Right atrium auricular region (tissue), 2 donors: ENCODE data around the gene TPRG1. TPM values are rescaled to one million over a fixed set of nuclear protein-coding genes. Genes with fewer than 3 reads are reported as not detected.

ENCODE experiments used
- DNase-seq: peaks from one replicate; pipeline ENCODE4 v3.0.0-alpha.2; 2019; ENCODE audit warnings: low spot score
- H3K27ac ChIP-seq, 2 donors: fragments of 200-600 bp; sonication (generic); 1 replicate in 1 of 2; 2 replicates in 1 of 2; pipeline ENCODE4 v1.5.1; 2016 to 2019
- H3K27me3 ChIP-seq, 2 donors: fragments of 200-600 bp; sonication (generic); one replicate each; pipeline versions ENCODE4 v1.5.1 to v1.6.0; 2017 to 2019
- H3K36me3 ChIP-seq: fragments of 200-600 bp; sonication (generic); one replicate; pipeline ENCODE4 v1.5.1; 2016
- H3K4me1 ChIP-seq, 2 donors: fragments of 200-600 bp; sonication (generic); one replicate each; pipeline versions ENCODE4 v1.5.1 to v1.6.0; 2017 to 2019
- H3K4me3 ChIP-seq, 2 donors: fragments of 200-600 bp; sonication (generic); 1 replicate in 1 of 2; 2 replicates in 1 of 2; pipeline ENCODE4 v1.5.1; 2017 to 2019; ENCODE audit warnings: mild to moderate bottlenecking in 1 of 2, moderate library complexity in 1 of 2
- H3K9me3 ChIP-seq, 2 donors: fragments of 200-600 bp; sonication (generic); one replicate each; pipeline ENCODE4 v1.5.1; 2019
- CTCF ChIP-seq, 2 donors: fragments of 200-600 bp; sonication (generic); IDR thresholded peaks; one replicate each; pipeline ENCODE4 v1.5.1; 2019; ENCODE audit warnings: antibody characterized with exemption in 2 of 2
- total RNA-seq, 2 donors: library from RNA; depleted of rRNA; stranded (reverse); fragments of >200 nt; gene quantifications; one replicate each; pipeline ENCODE4 v1.1.0, GENCODE V29; 2016

The TPRG1 gene
- total RNA-seq, 2 donors from 2014 or later, result 0.41 to 2.1 TPM

DNA sequence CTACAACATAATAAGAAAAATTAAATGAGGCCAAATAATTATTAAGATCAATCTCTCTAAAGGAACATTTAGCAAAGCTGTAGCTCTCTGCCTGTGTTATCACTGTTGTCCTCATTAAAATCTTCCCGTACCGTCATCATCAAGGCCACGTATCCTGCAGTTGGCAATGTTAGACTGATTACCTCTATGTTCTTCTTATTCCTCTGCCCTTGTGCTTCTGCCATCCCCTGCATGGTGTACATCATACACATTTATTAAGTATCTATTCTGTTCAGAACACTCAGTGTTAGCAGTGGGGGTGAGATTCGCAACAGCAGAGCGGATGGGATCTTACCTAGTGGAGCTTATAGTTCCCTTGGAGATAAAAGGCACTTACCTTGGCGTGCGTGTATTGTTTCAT, 12.8 kb downstream of the TPRG1 start:
- Histone ChIP-seq H3K27me3 (no peaks in the 10 kb centered on the region), H3K27ac (no peak overlapping the region), H3K4me3 (no peak overlapping the region), H3K4me1 (no peaks in the 10 kb centered on the region), H3K36me3 (no peaks in the 10 kb centered on the region), H3K9me3 (peaks cover 0 to 7% of the 10 kb centered on the region in 2 donors)
- no peak for TF ChIP-seq CTCF (IDR thresholded peaks at IDR 0.05)
- no peak for DNase-seq

- Histone ChIP-seq H3K27me3 (no peaks in the 10 kb centered on the region), H3K4me1 (no peaks in the 10 kb centered on the region), H3K9me3 (peaks cover 0 to 7% of the 10 kb centered on the region in 2 donors), H3K4me3 (no peak overlapping the region), H3K36me3 (no peaks in the 10 kb centered on the region), H3K27ac (peak overlapping the region; percentile 43 to 74)
- DNase-seq, result peak; percentile 73
- TF ChIP-seq CTCF (IDR thresholded peaks at IDR 0.05), result no peak
These were observed 14.3 kb downstream of the TPRG1 start for GRCh38 chr3:189186101-189186500.

DNA sequence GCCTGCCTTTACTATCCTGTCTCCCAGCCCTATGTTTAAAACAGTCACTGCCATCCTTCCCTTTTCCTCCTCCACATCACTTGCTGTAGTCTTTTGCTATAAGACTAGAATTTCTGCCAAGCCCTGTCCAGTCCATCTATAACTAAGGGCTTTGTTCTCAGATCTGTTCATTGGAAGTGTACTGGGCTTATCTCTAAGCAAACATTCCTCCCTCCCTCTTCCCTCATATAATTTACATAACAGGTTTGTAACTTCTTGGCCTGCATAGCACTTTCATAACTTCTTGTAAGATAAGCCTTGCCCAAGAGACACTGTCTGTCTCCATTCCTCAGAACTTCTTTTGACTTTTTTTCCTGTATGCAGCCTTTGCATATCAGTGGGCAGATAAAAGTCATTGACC, 16.7 kb downstream of the TPRG1 start:
- no peak for TF ChIP-seq CTCF (IDR thresholded peaks at IDR 0.05)
- H3K4me1 ChIP-seq, result no peaks in the 10 kb centered on the region
- H3K9me3 ChIP-seq, result peaks cover 0 to 19% of the 10 kb centered on the region in 2 donors
- H3K36me3 ChIP-seq, result no peaks in the 10 kb centered on the region
- H3K4me3 ChIP-seq, result no peak overlapping the region
- peak overlapping the region; percentile 29 to 74 for H3K27ac ChIP-seq
- DNase-seq, result no peak
- no peaks in the 10 kb centered on the region for H3K27me3 ChIP-seq

GRCh38 chr3:189192725-189193124, 21.0 kb downstream of the TPRG1 start:
- DNase-seq, result no peak
- Histone ChIP-seq H3K27ac (no peak overlapping the region), H3K27me3 (no peaks in the 10 kb centered on the region), H3K9me3 (peaks cover 0 to 23% of the 10 kb centered on the region in 2 donors), H3K4me3 (no peak overlapping the region), H3K4me1 (no peaks in the 10 kb centered on the region), H3K36me3 (no peaks in the 10 kb centered on the region)
- no peak for TF ChIP-seq CTCF (IDR thresholded peaks at IDR 0.05)

GRCh38 chr3:189195302-189195701, 23.5 kb downstream of the TPRG1 start:
- DNase-seq, result no peak
- Histone ChIP-seq H3K27ac (no peak overlapping the region), H3K4me3 (no peak overlapping the region), H3K36me3 (no peaks in the 10 kb centered on the region), H3K9me3 (peaks cover 0 to 23% of the 10 kb centered on the region in 2 donors), H3K27me3 (no peaks in the 10 kb centered on the region), H3K4me1 (no peaks in the 10 kb centered on the region)
- TF ChIP-seq CTCF (IDR thresholded peaks at IDR 0.05), result no peak

DNA sequence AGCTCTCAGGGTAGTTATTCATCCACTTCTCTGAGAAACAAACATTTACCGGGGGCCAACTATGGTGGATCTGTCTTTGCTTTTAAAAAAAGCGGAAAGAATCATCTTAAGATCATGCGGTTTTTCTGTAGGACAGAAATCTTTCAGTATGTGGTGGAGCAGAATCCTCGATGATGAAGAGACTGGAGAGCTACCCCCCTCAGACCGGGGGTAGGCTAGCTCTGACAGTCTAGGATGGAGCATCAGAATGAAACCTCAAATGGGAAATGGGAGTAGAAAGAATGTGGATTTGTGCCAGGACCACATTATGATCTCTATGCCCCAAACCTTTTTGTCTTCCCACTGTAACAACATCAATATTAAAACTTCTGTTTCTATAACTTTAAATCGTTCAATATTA, 30.3 kb downstream of the TPRG1 start:
- Histone ChIP-seq H3K9me3 (no peaks in the 10 kb centered on the region), H3K4me1 (no peaks in the 10 kb centered on the region), H3K27ac (no peak overlapping the region), H3K4me3 (no peak overlapping the region), H3K27me3 (no peaks in the 10 kb centered on the region), H3K36me3 (no peaks in the 10 kb centered on the region)
- no peak for DNase-seq
- TF ChIP-seq CTCF (IDR thresholded peaks at IDR 0.05), result no peak
